GM10248 (cell line): Measurements from ENCODE around the gene ARHGEF12.

Source experiments
- CTCF ChIA-PET: fragments of 300-600 bp; sonication (Branson Sonifier 250); formaldehyde crosslinking; extraction: SDS; loops from one replicate; lab custom pipeline; 2021; ENCODE audit warnings: antibody characterized with exemption; lab: Yijun Ruan, JAX
- POLR2A ChIA-PET: fragments of 350-650 bp; sonication (Branson Sonifier 250); formaldehyde crosslinking; extraction: SDS; loops from one replicate; lab custom pipeline; 2020; ENCODE audit warnings: antibody characterized with exemption; lab: Yijun Ruan, JAX
- DNase-seq: peaks from one replicate; pipeline ENCODE4 v3.0.0; 2012; ENCODE audit errors: extremely low spot score
- CTCF ChIP-seq: IDR thresholded peaks from 2 replicates; pipeline ENCODE4 v1.5.1; 2012; ENCODE audit warnings: mild to moderate bottlenecking, low read depth; ENCODE audit errors: extremely low read depth, missing control alignments, control extremely low read depth

Gene ARHGEF12

GRCh38 chr11:120399307-120399706 lies 63.1 kb downstream of the ARHGEF12 start:
- ChIA-PET POLR2A (no interaction called here), CTCF (no interaction called here)
- no peak for TF ChIP-seq CTCF
- DNase-seq = no peak

GRCh38 chr11:120400564-120401364 lies 64.6 kb downstream of the ARHGEF12 start:
- ChIA-PET POLR2A (interaction anchor here (0.6 kb wide), 1 partner anchor 56 kb away, joined by 4 read pairs; no protein-coding TSS in a partner anchor), CTCF (interaction anchor here (0.9 to 1.7 kb wide), 6 partner anchors 9 to 98 kb away, joined by 3 to 14 read pairs (median 4); no protein-coding TSS in a partner anchor)
- no peak for TF ChIP-seq CTCF
- no peak for DNase-seq

- no peak for DNase-seq
- no peak for TF ChIP-seq CTCF
- POLR2A ChIA-PET = no interaction called here
- CTCF ChIA-PET = interaction anchor here (0.9 to 1.7 kb wide), 5 partner anchors 9 to 98 kb away, joined by 3 to 14 read pairs (median 4); no protein-coding TSS in a partner anchor
Observed at GRCh38 chr11:120401506-120401905, 65.3 kb downstream of the ARHGEF12 start.

- no peak for TF ChIP-seq CTCF
- CTCF ChIA-PET = interaction anchor here (2.0 kb wide), 1 partner anchor 13 kb away, joined by 4 read pairs; no protein-coding TSS in a partner anchor
- DNase-seq = no peak
- POLR2A ChIA-PET = no interaction called here
Observed at GRCh38 chr11:120403966-120404365, 67.8 kb downstream of the ARHGEF12 start.

GRCh38 chr11:120404495-120404894 lies 68.3 kb downstream of the ARHGEF12 start:
- POLR2A ChIA-PET = no interaction called here
- CTCF ChIA-PET = interaction anchor here (2.0 kb wide), 1 partner anchor 14 kb away, joined by 4 read pairs; no protein-coding TSS in a partner anchor
- DNase-seq = no peak
- no peak for TF ChIP-seq CTCF

GRCh38 chr11:120409655-120410054 lies 73.4 kb downstream of the ARHGEF12 start:
- CTCF ChIA-PET = interaction anchor here (0.7 to 3.9 kb wide), 6 partner anchors 9 to 75 kb away, joined by 3 to 14 read pairs (median 3); no protein-coding TSS in a partner anchor
- TF ChIP-seq CTCF = no peak

More at GRCh38 chr11:120409655-120410054, 73.4 kb downstream of the ARHGEF12 start:
- no peak for DNase-seq
- POLR2A ChIA-PET = no interaction called here
